Mesenchymal stem cell (in vitro differentiated cells and primary cell): ENCODE measurements around the gene CLMN.

Experiments
- DNase-seq: peaks from one replicate; pipeline ENCODE4 v3.0.0-alpha.2; 2013
- H2AFZ ChIP-seq: one replicate; pipeline ENCODE4 v1.6.1; 2013; ENCODE audit warnings: low read depth, mild to moderate bottlenecking, control low read depth, inconsistent platforms, low read length, moderate library complexity
- H2AK5ac ChIP-seq: 2 replicates; pipeline ENCODE4 v1.6.1; 2013; ENCODE audit warnings: low read length, moderate library complexity, mild to moderate bottlenecking, inconsistent platforms; ENCODE audit not compliant: severe bottlenecking
- H2BK120ac ChIP-seq: one replicate; pipeline ENCODE4 v1.6.1; 2013; ENCODE audit warnings: low read depth, mild to moderate bottlenecking, inconsistent platforms, low read length, moderate library complexity
- H2BK12ac ChIP-seq, 2 experiments: one replicate each; pipeline ENCODE4 v1.6.1; 2013; ENCODE audit warnings: inconsistent platforms in 2 of 2, low read length in 2 of 2, mild to moderate bottlenecking in 2 of 2, moderate library complexity in 2 of 2, control low read depth in 1 of 2
- H2BK15ac ChIP-seq: one replicate; pipeline ENCODE4 v1.6.1; 2013; ENCODE audit warnings: mild to moderate bottlenecking, low read depth, inconsistent platforms; ENCODE audit not compliant: poor library complexity, severe bottlenecking
- H2BK5ac ChIP-seq: 2 replicates; pipeline ENCODE4 v1.6.1; 2013; ENCODE audit warnings: low read depth, mild to moderate bottlenecking, low read length, control low read depth, inconsistent platforms; ENCODE audit not compliant: poor library complexity, severe bottlenecking
- H3K14ac ChIP-seq, 2 experiments: one replicate each; pipeline ENCODE4 v1.6.1; 2013; ENCODE audit warnings: inconsistent platforms in 2 of 2, low read length in 2 of 2, control low read depth in 1 of 2, mild to moderate bottlenecking in 1 of 2, moderate library complexity in 1 of 2
- H3K18ac ChIP-seq, 2 experiments: one replicate each; pipeline ENCODE4 v1.6.1; 2013; ENCODE audit warnings: inconsistent platforms in 2 of 2, low read length in 2 of 2, control low read depth in 1 of 2, low read depth in 1 of 2, mild to moderate bottlenecking in 1 of 2
- H3K23ac ChIP-seq, 2 experiments: one replicate each; pipeline ENCODE4 v1.6.1; 2013; ENCODE audit warnings: inconsistent platforms in 2 of 2, low read length in 2 of 2, mild to moderate bottlenecking in 2 of 2, moderate library complexity in 2 of 2, control low read depth in 1 of 2
- H3K27ac ChIP-seq: 2 replicates; pipeline ENCODE4 v1.5.1; 2013; ENCODE audit warnings: mild to moderate bottlenecking, moderate library complexity, low read length, control low read depth, inconsistent platforms; ENCODE audit not compliant: poor library complexity, severe bottlenecking
- H3K27me3 ChIP-seq, 2 experiments: 2 replicates each; pipeline versions ENCODE4 v1.6.1 to v1.7.0; 2013; ENCODE audit warnings: low read length in 2 of 2, mild to moderate bottlenecking in 2 of 2, moderate library complexity in 2 of 2, control low read depth in 1 of 2, inconsistent platforms in 1 of 2; ENCODE audit not compliant: control insufficient read depth in 1 of 2, insufficient read depth in 1 of 2
- H3K36me3 ChIP-seq, 2 experiments: 2 replicates each; pipeline versions ENCODE4 v1.6.1 to v1.7.0; 2013; ENCODE audit warnings: low read length in 2 of 2, control low read depth in 1 of 2, inconsistent platforms in 1 of 2, low read depth in 1 of 2, mild to moderate bottlenecking in 1 of 2; ENCODE audit not compliant: insufficient read depth in 2 of 2, control insufficient read depth in 1 of 2
- H3K4ac ChIP-seq, 2 experiments: one replicate each; pipeline ENCODE4 v1.6.1; 2013; ENCODE audit warnings: inconsistent platforms in 2 of 2, low read length in 2 of 2, mild to moderate bottlenecking in 2 of 2, moderate library complexity in 2 of 2, control low read depth in 1 of 2, low read depth in 1 of 2
- H3K4me1 ChIP-seq: 2 replicates; pipeline ENCODE4 v1.6.1; 2013; ENCODE audit warnings: low read depth, low read length, control low read depth; ENCODE audit not compliant: control insufficient read depth, insufficient read depth
- H3K4me2 ChIP-seq: 2 replicates; pipeline ENCODE4 v1.6.1; 2013; ENCODE audit warnings: low read length, mild to moderate bottlenecking, inconsistent platforms; ENCODE audit not compliant: poor library complexity, severe bottlenecking
- H3K4me3 ChIP-seq, 2 experiments: 2 replicates each; pipeline versions ENCODE4 v1.5.1 to v1.7.0; 2013; ENCODE audit warnings: low read length in 2 of 2, mild to moderate bottlenecking in 2 of 2, control low read depth in 1 of 2, low read depth in 1 of 2; ENCODE audit not compliant: insufficient read depth in 1 of 2
- H3K79me1 ChIP-seq: replicated peaks from 2 replicates; pipeline ENCODE4 v1.6.1; 2013; ENCODE audit warnings: mild to moderate bottlenecking, control low read depth, low read length, inconsistent platforms; ENCODE audit not compliant: poor library complexity, severe bottlenecking
- H3K9ac ChIP-seq: 2 replicates; pipeline ENCODE4 v1.7.0; 2013; ENCODE audit warnings: mild to moderate bottlenecking, low read length, moderate library complexity
- H3K9me3 ChIP-seq: 2 replicates; pipeline ENCODE4 v1.7.0; 2013; ENCODE audit warnings: mild to moderate bottlenecking, low read length; ENCODE audit not compliant: control insufficient read depth
- H4K8ac ChIP-seq: one replicate; pipeline ENCODE4 v1.6.1; 2013; ENCODE audit warnings: inconsistent platforms, mild to moderate bottlenecking, low read length, moderate library complexity
- H4K91ac ChIP-seq: one replicate; pipeline ENCODE4 v1.6.1; 2013; ENCODE audit warnings: mild to moderate bottlenecking, low read length, inconsistent platforms
- WGBS: methylation state at CpG from one replicate; pipeline ENCODE4 v1.1.7; 2013; ENCODE audit warnings: mixed read lengths; 5-methylcytosine and 5-hydroxymethylcytosine counted together

CLMN gene

DNA sequence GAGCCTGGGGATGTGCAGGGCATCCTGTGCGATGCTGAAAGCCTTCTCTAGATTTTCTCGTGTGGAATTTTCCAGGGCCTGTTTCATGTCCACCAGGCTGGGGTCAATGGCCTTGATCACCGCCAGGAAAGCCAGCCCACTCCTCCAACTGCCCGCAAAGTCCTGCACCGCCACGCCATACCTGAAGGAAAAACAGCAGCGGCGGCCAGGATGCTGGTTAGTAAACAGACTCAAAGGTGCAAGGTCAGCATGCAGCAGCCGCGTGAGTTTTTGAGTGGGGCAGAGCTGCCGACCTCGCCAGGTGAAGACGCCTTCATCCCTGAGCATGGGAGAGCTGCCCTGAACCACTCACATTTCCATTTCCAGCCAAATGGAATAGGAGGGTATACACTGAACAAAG lies 109.0 kb downstream of the CLMN start:
- Histone ChIP-seq H2BK120ac (no peak overlapping the region), H3K4me1 (peaks cover 14% of the 10 kb centered on the region), H3K14ac (peak overlapping the region in 1 of 2 experiments; percentile 71), H3K9ac (no peak overlapping the region), H4K91ac (peak overlapping the region; percentile 18), H3K4ac (no peak overlapping the region), H3K23ac (no peak overlapping the region), H2BK5ac (peak overlapping the region; percentile 61), H2BK15ac (no peak overlapping the region), H3K36me3 (peaks cover 0 to 22% of the 10 kb centered on the region in 2 experiments), H3K4me3 (no peak overlapping the region), H3K27me3 (no peaks in the 10 kb centered on the region), H3K9me3 (no peaks in the 10 kb centered on the region), H3K27ac (no peak overlapping the region), H3K18ac (no peak overlapping the region), H2AK5ac (peak overlapping the region; percentile 100), H2BK12ac (no peak overlapping the region), H3K79me1 (peaks cover 14% of the 10 kb centered on the region), H4K8ac (peak overlapping the region; percentile 36), H2AFZ (no peak overlapping the region), H3K4me2 (no peak overlapping the region)
- 90% methylated on average over 13 of the region's 13 CpGs for WGBS
- no peak for DNase-seq

DNA sequence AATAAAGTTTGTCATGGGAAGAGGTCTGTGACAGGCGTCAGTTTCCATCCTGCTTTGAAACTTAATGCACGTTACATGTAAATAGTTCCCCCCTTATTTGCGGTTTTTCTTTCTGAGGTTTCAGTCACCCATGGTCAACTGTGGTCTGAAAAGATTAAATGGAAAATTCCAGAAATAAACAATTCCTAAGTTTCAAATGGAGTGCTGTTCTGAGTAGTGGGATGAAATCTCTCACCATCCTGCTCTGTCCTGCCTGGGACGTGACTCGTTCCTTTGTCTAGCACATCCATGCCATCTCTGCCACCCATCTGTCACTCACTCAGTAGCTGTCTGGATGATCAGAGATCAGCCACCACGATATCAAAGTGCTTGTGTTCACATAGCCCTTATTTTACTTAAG lies 111.1 kb downstream of the CLMN start:
- no peak overlapping the region for H2BK5ac ChIP-seq
- H3K36me3 ChIP-seq, result peaks cover 0 to 26% of the 10 kb centered on the region in 2 experiments
- H2BK120ac ChIP-seq, result no peak overlapping the region
- no peak overlapping the region for H3K9ac ChIP-seq
- H3K4me2 ChIP-seq, result no peak overlapping the region
- H4K8ac ChIP-seq, result no peak overlapping the region
- no peak for DNase-seq
- H2BK15ac ChIP-seq, result no peak overlapping the region
- H2AFZ ChIP-seq, result no peak overlapping the region
- H3K4me3 ChIP-seq, result no peak overlapping the region
- H2BK12ac ChIP-seq, result no peak overlapping the region
- H3K14ac ChIP-seq, result no peak overlapping the region
- peaks cover 10% of the 10 kb centered on the region for H3K79me1 ChIP-seq
- no peak overlapping the region for H4K91ac ChIP-seq
- no peak overlapping the region for H2AK5ac ChIP-seq
- H3K27me3 ChIP-seq, result no peaks in the 10 kb centered on the region
- peaks cover 13% of the 10 kb centered on the region for H3K4me1 ChIP-seq
- H3K27ac ChIP-seq, result no peak overlapping the region
- H3K9me3 ChIP-seq, result no peaks in the 10 kb centered on the region
- no peak overlapping the region for H3K23ac ChIP-seq
- H3K4ac ChIP-seq, result no peak overlapping the region
- no peak overlapping the region for H3K18ac ChIP-seq
- WGBS, result 94% methylated on average over 6 of the region's 6 CpGs

DNA sequence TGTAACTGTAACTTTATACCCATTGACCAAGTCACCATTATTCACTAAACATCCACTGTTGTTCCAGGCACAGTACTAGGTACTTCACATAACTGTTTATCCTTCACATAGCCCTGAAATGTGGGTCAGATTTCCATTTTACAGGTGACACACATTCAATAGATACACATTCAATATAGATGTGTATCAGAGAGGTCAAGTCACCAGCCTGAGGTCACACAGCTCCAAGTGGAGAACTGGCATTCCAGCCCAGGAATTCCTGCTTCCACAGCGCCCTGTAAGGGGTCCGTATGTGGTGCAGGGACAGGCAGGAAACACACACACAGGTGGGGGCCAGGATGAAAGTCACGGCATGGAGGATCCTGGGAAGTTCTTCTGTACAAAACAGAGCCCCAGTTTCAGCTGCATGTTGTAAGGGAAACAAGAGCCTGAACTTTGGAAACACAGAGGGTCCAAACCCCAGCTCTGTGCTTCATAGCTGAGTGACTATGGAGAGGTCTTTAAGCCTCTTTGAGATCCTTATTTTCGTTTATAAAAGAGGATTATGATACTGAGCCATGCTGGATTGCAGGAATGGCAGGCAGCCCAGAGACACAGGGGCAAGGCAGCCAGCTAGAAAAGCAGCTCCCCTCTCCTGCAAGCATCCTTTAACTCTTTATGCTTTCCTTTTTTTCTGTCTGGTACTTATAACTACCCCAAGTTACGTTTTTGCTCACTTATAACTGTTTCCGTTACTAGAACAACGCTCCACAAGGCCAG lies 112.1 kb downstream of the CLMN start:
- Histone ChIP-seq H3K79me1 (peaks cover 13% of the 10 kb centered on the region), H4K8ac (no peak overlapping the region), H2AFZ (no peak overlapping the region), H3K4ac (no peak overlapping the region), H3K9ac (no peak overlapping the region), H3K27me3 (peaks cover 0 to 3% of the 10 kb centered on the region in 2 experiments), H3K36me3 (peaks cover 0 to 24% of the 10 kb centered on the region in 2 experiments), H3K27ac (no peak overlapping the region), H4K91ac (no peak overlapping the region), H2BK12ac (peak overlapping the region in 1 of 2 experiments; percentile 34), H3K4me3 (no peak overlapping the region), H2BK5ac (no peak overlapping the region), H3K23ac (no peak overlapping the region), H3K14ac (no peak overlapping the region), H2AK5ac (peak overlapping the region; percentile 4), H2BK120ac (no peak overlapping the region), H3K4me1 (peaks cover 13% of the 10 kb centered on the region), H3K4me2 (no peak overlapping the region), H2BK15ac (no peak overlapping the region), H3K18ac (no peak overlapping the region), H3K9me3 (no peaks in the 10 kb centered on the region)
- 79% methylated on average over 7 of the region's 7 CpGs for WGBS
- no peak for DNase-seq

DNA sequence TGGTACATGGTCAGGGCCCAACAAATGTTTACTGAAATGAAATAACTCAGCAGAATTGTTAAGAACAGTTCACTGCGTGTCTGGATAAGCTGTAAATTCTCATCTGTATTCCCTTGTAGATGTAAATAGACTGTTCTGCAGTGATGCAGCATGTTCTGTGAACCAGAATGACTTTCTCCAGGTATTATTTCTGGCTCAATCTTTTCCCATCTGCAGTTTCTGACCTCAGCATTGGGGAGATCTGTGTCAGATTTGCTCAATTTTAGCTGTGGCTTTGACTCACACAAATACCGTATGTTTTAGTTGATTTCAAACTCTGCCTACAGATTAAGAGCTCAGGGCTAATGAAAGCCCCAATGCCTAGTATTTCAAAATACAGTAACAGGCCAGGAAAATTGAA lies 113.2 kb downstream of the CLMN start:
- no peak overlapping the region for H3K27ac ChIP-seq
- 62% methylated on average over 2 of the region's 2 CpGs for WGBS
- H3K9me3 ChIP-seq, result no peaks in the 10 kb centered on the region
- H2AFZ ChIP-seq, result no peak overlapping the region
- no peak overlapping the region for H2BK120ac ChIP-seq
- H3K4ac ChIP-seq, result no peak overlapping the region
- H3K27me3 ChIP-seq, result peaks cover 0 to 3% of the 10 kb centered on the region in 2 experiments
- H3K9ac ChIP-seq, result no peak overlapping the region
- peaks cover 15% of the 10 kb centered on the region for H3K79me1 ChIP-seq
- H3K4me1 ChIP-seq, result peaks cover 11% of the 10 kb centered on the region
- H4K8ac ChIP-seq, result no peak overlapping the region
- no peak overlapping the region for H2BK12ac ChIP-seq
- no peak overlapping the region for H3K4me2 ChIP-seq
- H2AK5ac ChIP-seq, result no peak overlapping the region
- no peak overlapping the region for H2BK15ac ChIP-seq
- no peak overlapping the region for H3K18ac ChIP-seq
- H3K14ac ChIP-seq, result no peak overlapping the region
- no peak overlapping the region for H4K91ac ChIP-seq
- no peak overlapping the region for H3K4me3 ChIP-seq
- peaks cover 0 to 28% of the 10 kb centered on the region in 2 experiments for H3K36me3 ChIP-seq
- peak; percentile 51 for DNase-seq
- H2BK5ac ChIP-seq, result no peak overlapping the region
- no peak overlapping the region for H3K23ac ChIP-seq
